ENCODE data around the gene TPP2.

GRCh38 chr13:102589301-102589822 lies 7.4 kb upstream of the TPP2 start:
- TF ChIP-seq CTCF (IDR thresholded peaks at IDR 0.05; ENCODE audit: low read length) (no peak), EZH2 (optimal IDR thresholded peaks at IDR 0.05; ENCODE audit: low read depth, low read length) (no peak)
